NCI-H1694 (cell line): ENCODE results near the gene DUOX2.

Experiments
- DNase-seq: peaks from one replicate; lab custom pipeline; 2025; lab: John Stamatoyannopoulos, UW

DUOX2 gene

GRCh38 chr15:45114076-45114750 lies at the start of gene DUOX2, which contains the start of gene DUOXA2:
TSS of gene DUOX2 (minus strand) at chr15:45114172. CDS start at chr15:45113411, 761 bp downstream.
TSS of gene DUOXA2 (plus strand) at chr15:45114326. CDS start at chr15:45114606, 280 bp downstream.
- no peak for DNase-seq

- no peak for DNase-seq
These were observed 49.5 kb upstream of the DUOX2 start for GRCh38 chr15:45163508-45163856.

- peak; percentile 84 for DNase-seq
These were observed 49.0 kb upstream of the DUOX2 start for GRCh38 chr15:45162771-45163507.

- DNase-seq = no peak
These were observed 47.7 kb upstream of the DUOX2 start for GRCh38 chr15:45161666-45162065.

- DNase-seq = no peak
These were observed 44.0 kb upstream of the DUOX2 start for GRCh38 chr15:45157974-45158373.

DNA sequence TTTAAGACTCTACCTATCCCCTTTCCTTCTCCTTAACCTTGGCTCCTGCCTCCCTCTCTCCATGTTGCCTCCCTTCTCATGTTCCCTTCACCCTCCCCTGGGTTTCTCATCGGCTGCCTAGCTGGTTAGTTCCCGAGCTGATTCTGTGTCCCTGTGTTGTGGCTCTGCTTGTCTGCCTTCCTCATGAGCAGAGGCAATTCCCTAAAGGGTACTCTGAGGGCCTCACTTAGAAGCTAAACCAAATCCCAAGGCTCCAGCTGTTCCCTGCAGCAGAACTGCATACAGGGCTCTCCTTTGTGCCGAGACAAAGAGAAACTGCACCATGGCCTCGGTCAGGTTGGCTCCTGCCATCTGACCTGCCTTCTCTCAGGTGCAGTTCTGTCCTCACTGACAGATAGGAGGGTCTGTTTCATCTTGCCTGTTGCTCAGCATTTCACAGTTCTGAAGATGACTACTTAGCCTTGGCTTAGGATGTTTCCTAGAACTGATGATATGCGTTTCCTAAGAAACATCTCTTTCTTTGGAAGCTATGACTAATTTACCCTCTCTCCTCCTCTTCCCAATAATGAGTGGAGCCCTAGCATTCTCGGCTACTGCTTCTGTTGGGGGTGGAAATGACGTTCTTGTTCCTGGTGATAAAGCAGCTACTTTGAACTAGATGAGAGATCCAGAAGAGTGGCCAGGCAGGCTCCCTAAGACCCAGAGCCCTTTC lies 42.9 kb upstream of the DUOX2 start:
- DNase-seq = no peak

GRCh38 chr15:45155739-45156138 lies 41.8 kb upstream of the DUOX2 start:
- DNase-seq = no peak

DNA sequence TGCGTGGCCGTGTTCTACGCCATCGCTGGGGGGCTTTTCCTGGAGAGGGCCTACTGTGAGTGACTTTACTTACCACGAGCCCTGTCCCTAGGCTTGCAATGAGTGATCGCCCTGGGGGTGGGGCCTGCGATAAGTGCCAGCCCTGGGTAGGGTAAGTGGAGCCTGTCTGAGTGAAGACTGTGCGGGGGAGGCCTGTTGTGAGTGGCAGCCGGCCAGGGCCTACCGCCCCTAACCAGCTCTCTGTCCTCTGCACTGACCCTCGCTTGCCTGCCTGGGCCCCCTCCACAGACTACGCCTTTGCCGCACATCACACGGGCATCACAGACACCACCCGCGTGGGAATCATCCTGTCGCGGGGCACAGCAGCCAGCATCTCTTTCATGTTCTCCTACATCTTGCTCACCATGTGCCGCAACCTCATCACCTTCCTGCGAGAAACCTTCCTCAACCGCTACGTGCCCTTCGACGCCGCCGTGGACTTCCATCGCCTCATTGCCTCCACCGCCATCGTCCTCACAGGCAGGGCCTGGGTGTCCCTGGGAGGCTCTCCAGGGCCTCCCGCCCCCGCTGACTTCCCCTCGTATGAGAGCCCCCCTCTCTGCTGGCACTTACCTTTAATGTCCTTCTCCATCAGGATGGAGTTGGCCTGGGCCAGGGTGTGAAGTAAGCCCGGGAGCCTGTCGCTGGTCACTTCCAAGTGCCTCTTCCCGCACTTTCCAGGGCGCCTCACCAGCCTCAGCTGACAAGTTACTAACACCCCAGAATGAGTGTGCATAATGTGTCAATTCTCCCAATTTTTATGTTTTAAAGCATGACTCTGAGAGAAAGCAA lies 38.2 kb upstream of the DUOX2 start:
- no peak for DNase-seq

DNA sequence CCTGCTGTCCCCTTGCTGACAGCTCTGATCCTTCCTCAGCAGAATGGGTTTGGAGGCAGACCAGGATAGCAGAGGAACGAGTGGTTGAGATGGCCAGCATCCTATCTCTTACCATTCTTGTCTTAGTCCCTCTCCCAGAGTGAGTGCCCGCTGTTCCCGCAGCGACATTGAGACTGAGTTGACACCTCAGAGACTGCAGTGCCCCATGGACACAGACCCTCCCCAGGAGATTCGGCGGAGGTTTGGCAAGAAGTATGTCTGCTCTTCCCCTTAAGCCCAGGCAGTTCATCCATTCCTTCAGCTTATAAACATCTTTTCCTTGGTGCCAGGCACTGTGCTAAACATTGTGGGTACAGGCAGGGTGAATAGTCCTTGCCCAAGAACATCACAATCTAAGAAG lies 37.0 kb upstream of the DUOX2 start:
- no peak for DNase-seq

DNA sequence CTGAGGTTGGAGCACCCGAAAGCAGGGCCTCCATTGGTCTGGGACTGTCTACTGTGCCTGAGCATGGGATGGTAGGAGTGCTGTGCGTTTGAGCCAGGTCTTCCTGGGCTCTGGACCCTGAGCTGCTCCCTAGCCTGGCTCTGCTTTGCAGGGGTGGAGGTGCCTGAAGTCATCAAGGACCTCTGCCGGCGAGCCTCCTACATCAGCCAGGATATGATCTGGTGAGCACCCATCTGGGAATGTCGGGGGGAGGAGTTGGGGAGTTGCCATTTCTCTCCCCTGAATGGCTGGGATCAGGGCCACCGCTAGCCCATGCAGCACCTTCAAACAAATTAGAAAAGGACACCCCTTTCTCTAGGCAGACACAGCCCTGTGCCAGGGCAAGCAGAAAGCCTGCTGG lies 36.5 kb upstream of the DUOX2 start:
- DNase-seq = no peak

- DNase-seq = no peak
These were observed 35.1 kb upstream of the DUOX2 start for GRCh38 chr15:45149060-45149459.

DNA sequence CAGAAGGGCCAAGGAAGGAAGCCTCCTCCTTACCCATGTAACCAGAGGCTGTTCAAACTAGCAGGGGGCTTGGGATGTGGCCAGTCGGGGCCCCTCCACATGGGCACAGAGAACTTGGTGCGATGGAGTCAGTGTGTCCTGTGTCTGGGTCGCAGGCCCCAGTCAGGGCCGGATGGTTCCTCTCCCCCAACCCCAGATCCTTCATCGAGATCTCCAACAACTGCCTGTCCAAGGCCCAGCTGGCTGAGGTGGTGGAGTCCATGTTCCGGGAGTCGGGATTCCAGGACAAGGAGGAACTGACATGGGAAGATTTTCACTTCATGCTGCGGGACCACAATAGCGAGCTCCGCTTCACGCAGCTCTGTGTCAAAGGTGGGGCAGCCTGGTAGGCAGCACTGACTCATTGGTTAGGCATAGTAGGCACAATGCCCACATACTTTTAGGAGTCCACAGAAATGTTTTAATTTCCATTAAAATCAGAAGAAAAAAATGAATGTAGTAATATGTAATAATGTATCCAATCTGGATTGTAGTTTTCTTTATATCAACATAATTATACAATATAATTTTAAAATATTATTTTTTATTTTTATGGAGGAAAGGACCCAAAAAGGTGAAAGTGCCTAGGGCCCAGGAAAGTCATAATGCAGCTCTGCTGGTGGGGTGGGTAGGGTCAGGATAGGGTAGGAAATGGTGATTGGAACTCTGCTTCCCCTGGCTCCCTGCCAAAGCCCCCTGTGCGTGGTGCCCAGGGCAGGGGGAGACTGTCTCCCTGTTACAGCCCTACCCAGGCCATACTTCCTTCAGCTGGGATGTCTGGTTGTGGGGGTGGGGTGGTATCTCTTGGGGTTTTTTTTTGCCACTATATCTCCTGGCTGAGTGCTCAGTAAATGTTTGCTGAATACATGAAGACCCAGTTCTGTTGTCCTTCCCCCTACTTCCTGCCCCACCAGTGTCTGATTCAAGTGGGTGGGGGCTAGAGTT lies 34.4 kb upstream of the DUOX2 start:
- DNase-seq = no peak

GRCh38 chr15:45147606-45148005 lies 33.6 kb upstream of the DUOX2 start:
- no peak for DNase-seq

DNA sequence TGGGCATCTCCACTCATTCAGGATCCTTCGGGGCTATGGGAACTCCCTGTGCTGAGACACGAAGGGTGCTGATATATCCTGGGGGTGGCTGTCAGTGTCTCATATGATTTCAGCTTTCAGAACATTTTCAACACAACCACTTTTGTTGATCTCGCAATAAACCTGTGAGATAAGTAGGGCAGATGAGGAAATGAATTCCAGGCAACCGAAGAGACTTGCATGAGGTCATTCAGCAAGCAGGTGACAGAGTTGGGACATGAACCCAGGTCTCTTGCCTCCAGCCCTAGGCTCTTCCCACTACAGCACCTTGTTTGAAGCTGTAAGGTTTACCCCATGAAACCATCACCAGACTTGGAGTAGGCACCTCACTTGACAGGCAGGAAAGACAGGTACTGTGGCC lies 32.4 kb upstream of the DUOX2 start:
- DNase-seq = no peak

DNA sequence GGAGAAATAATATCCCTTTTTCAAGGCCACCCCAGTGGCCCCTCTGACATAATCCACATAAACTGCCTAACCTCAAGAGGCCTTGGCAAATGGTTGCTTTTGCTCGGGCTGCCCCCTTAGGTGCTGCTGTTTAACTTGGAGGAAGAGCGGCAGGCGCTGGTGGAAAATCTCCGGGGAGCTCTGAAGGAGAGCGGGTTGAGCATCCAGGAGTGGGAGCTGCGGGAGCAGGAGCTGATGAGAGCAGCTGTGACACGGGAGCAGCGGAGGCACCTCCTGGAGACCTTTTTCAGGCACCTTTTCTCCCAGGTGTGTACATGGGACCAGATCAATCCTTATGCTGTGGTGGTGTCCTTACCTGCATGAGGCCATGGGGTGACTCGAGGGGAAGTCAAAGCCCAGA lies 30.8 kb upstream of the DUOX2 start:
- no peak for DNase-seq

- no peak for DNase-seq
These were observed 30.0 kb upstream of the DUOX2 start for GRCh38 chr15:45143946-45144345.

DNA sequence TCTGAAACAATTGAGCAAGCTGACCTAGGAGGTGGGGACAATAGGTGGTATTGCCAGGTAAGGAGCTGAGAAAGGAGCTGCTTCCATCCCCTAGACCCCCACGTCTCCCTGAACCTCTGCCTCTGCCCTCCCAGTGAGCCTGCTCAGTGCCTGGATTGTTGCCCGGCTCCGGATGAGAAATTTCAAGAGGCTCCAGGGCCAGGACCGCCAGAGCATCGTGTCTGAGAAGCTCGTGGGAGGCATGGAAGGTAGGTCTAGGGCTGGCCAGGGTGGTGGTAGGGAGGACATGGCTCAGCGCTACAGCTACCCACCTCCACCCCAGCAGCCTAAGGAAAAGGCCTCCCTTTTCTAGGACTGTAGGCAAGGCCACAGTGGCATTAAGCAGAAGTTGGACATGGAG lies 29.1 kb upstream of the DUOX2 start:
- no peak for DNase-seq

- DNase-seq = no peak
These were observed 27.4 kb upstream of the DUOX2 start for GRCh38 chr15:45141386-45141785.

DNA sequence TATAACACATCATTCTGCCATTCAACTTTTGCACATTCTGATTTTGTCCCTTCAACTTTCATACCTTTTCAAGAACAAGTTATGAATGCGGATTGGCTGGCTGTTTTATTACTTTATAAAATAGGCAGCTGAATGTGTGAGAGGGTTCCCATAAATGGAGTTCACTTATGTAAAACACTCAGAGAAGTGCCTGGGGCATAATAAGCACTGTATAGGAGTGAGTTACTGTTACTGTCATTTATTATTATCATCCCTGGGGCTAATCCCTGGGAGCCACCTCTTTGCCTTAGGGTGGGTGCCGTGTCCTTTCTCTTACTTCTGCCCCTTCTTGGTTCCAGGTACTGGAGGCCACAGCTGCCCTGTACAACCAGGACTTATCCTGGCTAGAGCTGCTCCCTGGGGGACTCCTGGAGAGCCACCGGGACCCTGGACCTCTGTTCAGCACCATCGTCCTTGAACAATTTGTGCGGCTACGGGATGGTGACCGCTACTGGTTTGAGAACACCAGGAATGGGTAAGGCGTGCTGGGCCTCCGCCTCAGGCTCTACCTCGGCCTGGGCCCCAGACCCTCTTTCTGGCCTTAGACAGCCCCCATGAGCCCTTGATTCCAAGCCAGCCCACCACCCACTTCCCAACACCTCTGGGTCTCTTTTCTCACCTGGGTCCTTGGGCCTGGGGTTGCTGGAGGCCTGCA lies 26.7 kb upstream of the DUOX2 start:
- no peak for DNase-seq

DNA sequence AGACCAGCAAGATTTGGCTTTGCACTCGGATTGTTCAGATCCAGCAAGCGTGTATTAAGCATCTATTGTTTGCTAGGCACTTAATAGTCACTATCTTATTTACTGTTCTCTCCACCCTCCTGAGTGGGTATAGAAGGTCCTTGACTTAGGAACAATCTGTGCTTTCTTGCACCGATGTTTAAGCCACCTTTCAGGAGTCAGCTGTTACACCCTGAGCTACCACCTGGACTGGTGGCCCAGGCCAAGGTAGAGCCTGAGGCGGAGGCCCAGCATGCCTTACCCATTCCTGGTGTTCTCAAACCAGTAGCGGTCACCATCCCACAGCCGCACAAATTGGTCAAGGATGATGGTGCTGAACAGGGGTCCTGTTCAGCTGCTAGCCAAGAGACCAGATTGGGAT lies 25.8 kb upstream of the DUOX2 start:
- no peak for DNase-seq
